Caco-2 (cell line): ENCODE measurements around the gene SLC35E4. TPM values are rescaled to one million over a fixed set of nuclear protein-coding genes. Genes with fewer than 3 reads are reported as not detected.

ENCODE experiments used
- BruUV-seq: library from RNA; stranded (reverse); fragments of 400-500 nt; replicated peaks from 2 replicates; lab custom pipeline; 2021; lab: Mats Ljungman, UMichigan
- CTCF ChIA-PET: fragments of 300-600 bp; sonication (Branson Sonifier 250); formaldehyde crosslinking; loops from one replicate; lab custom pipeline; 2022; ENCODE audit warnings: antibody characterized with exemption; lab: Charles Lee
- POLR2A ChIA-PET: fragments of 300-600 bp; sonication (Branson Sonifier 250); formaldehyde crosslinking; loops from one replicate; lab custom pipeline; 2022; ENCODE audit warnings: antibody characterized with exemption; lab: Charles Lee
- DNase-seq, 2 experiments: peaks; one replicate each; pipeline versions ENCODE4 v3.0.0 to v3.0.0-alpha.2; 2020 to 2022
- H3K27me3 ChIP-seq: replicated peaks from 2 replicates; pipeline ENCODE4 v1.6.0; 2011; ENCODE audit warnings: low read length; ENCODE audit not compliant: control insufficient read depth, insufficient read depth
- H3K36me3 ChIP-seq: 2 replicates; pipeline ENCODE4 v1.5.1; 2011; ENCODE audit warnings: low read length; ENCODE audit not compliant: control insufficient read depth, insufficient read depth
- H3K4me1 ChIP-seq: fragments of 250-450 bp; sonication (Bioruptor Pico); 2 replicates; pipeline ENCODE4 v1.5.1; 2020; ENCODE audit warnings: mild to moderate bottlenecking
- H3K4me3 ChIP-seq: 2 replicates; pipeline ENCODE4 v1.5.1; 2011; ENCODE audit warnings: low read depth, mild to moderate bottlenecking, control low read depth, low read length
- H3K9me3 ChIP-seq: fragments of 250-450 bp; sonication (Bioruptor Pico); 2 replicates; pipeline ENCODE4 v1.5.1; 2020; ENCODE audit warnings: mild to moderate bottlenecking, moderate library complexity
- H3K27ac Mint-ChIP-seq: one replicate; pipeline ENCODE4 v1.8.0; 2022; ENCODE audit warnings: mixed read lengths; ENCODE audit not compliant: unreplicated experiment
- H3K27me3 Mint-ChIP-seq: one replicate; pipeline ENCODE4 v1.8.0; 2022; ENCODE audit warnings: mixed read lengths; ENCODE audit not compliant: insufficient read depth, unreplicated experiment
- H3K36me3 Mint-ChIP-seq: one replicate; pipeline ENCODE4 v1.8.0; 2022; ENCODE audit warnings: mild to moderate bottlenecking, mixed read lengths; ENCODE audit not compliant: insufficient read depth, unreplicated experiment
- H3K4me1 Mint-ChIP-seq: one replicate; pipeline ENCODE4 v1.8.0; 2022; ENCODE audit warnings: low read depth, mixed read lengths; ENCODE audit not compliant: unreplicated experiment
- H3K4me3 Mint-ChIP-seq: one replicate; pipeline ENCODE4 v1.8.0; 2022; ENCODE audit warnings: mild to moderate bottlenecking, moderate library complexity, mixed read lengths; ENCODE audit not compliant: unreplicated experiment
- H3K9me3 Mint-ChIP-seq: one replicate; pipeline ENCODE4 v1.8.0; 2022; ENCODE audit warnings: mixed read lengths; ENCODE audit not compliant: unreplicated experiment
- CTCF ChIP-seq, 2 experiments: fragments of 200-600 bp in 1 of 2; IDR thresholded peaks; 1 replicate in 1 of 2; 2 replicates in 1 of 2; pipeline versions ENCODE4 v1.5.1 to v1.8.0; 2011 to 2022; ENCODE audit warnings: antibody characterized with exemption in 1 of 2, control low read depth in 1 of 2, inconsistent platforms in 1 of 2, low read depth in 1 of 2, low read length in 1 of 2, mild to moderate bottlenecking in 1 of 2, moderate library complexity in 1 of 2; ENCODE audit not compliant: insufficient read depth in 1 of 2, severe bottlenecking in 1 of 2, unreplicated experiment in 1 of 2
- intact Hi-C: fragments of 100-400 bp; cut with micrococcal nuclease; formaldehyde crosslinking; loops from one replicate; pipeline ENCODE4 v1.10.0; 2022; ENCODE audit not compliant: unreplicated experiment
- total RNA-seq: library from RNA; stranded (reverse); gene quantifications from 2 replicates; pipeline ENCODE4 v1.2.3, GENCODE V29; 2022

The SLC35E4 gene
- total RNA-seq, 1 experiment from 2014 or later: 0.27 TPM

DNA sequence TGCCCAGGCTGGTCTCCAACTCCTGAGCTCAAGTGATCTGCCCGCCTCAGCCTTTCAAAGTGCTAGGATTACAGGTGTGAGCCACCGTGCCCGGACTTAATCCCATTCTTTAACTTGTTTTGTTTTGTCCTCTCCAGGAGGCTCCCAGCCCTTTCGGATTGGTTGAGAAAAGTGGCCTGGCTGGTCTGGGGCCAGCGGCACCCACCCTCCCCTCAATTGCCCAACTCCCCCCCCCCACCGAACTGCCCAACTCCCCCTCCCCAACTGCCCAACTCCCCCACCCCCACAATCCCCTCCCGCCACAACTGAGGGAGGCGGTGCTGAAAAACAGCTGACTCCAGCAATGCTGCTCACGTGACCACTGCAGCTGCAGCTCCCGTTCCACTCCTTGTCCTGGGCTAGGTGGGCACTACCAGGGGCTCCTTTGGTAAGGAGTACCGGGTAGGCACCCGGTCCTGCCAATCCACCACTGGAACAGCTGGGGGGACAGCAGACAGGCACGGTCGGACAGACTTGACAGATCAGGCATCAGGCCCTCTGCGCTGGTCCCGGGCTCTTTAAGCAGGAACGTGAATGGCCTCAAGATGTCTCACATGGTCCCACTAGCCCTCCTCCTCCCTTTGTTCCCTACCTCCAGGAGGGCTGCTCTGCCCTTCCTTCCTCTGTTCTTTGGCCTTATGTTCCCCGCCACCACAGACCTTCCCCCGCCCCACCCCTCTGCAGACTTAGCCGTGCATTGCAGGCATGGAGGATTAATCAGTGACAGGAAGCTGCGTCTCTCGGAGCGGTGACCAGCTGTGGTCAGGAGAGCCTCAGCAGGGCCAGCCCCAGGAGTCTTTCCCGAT lies 28.9 kb upstream of the SLC35E4 start, which contains the start of gene TCN2:
TCN2 (plus strand) TSS at position 720 of the 845 bp plus-strand sequence. CDS start 158 bp downstream, outside the sequence.
- POLR2A ChIA-PET: interaction anchor here (0.6 to 1.4 kb wide), 10 partner anchors 8 to 1822 kb away, joined by 3 to 17 read pairs (median 6); partner anchors contain the start of gene PES1
- no peaks in the 10 kb centered on the region for H3K27me3 ChIP-seq
- Mint-ChIP-seq H3K27ac (peak within 1 kb of the TSS; percentile 58), H3K4me1 (peaks cover 17% of the 10 kb centered on the region), H3K36me3 (peaks cover 10% of the 10 kb centered on the region), H3K9me3 (no peaks in the 10 kb centered on the region), H3K4me3 (peak within 1 kb of the TSS; percentile 88), H3K27me3 (no peaks in the 10 kb centered on the region)
- no TSS peak for BruUV-seq
- no peak for TF ChIP-seq CTCF (IDR thresholded peaks at IDR 0.05; ENCODE audit: insufficient read depth in 1 of 2, low read depth in 1 of 2, low read length in 1 of 2, severe bottlenecking in 1 of 2, unreplicated experiment in 1 of 2)
- intact Hi-C loops: no loop called here
- CTCF ChIA-PET: interaction anchor here (0.6 to 2.6 kb wide), 19 partner anchors 9 to 1954 kb away, joined by 3 to 17 read pairs (median 4); partner anchors contain the start of genes LIMK2, SEC14L2, SLC35E4 and TBC1D10A
- H3K9me3 ChIP-seq: no peaks in the 10 kb centered on the region
- peak; percentile 78 to 82 for DNase-seq
- peak within 1 kb of the TSS; percentile 57 for H3K4me3 ChIP-seq
- no peaks in the 10 kb centered on the region; the same call in 1 of the 2 replicates for H3K36me3 ChIP-seq
- H3K4me1 ChIP-seq: peaks cover 16% of the 10 kb centered on the region

DNA sequence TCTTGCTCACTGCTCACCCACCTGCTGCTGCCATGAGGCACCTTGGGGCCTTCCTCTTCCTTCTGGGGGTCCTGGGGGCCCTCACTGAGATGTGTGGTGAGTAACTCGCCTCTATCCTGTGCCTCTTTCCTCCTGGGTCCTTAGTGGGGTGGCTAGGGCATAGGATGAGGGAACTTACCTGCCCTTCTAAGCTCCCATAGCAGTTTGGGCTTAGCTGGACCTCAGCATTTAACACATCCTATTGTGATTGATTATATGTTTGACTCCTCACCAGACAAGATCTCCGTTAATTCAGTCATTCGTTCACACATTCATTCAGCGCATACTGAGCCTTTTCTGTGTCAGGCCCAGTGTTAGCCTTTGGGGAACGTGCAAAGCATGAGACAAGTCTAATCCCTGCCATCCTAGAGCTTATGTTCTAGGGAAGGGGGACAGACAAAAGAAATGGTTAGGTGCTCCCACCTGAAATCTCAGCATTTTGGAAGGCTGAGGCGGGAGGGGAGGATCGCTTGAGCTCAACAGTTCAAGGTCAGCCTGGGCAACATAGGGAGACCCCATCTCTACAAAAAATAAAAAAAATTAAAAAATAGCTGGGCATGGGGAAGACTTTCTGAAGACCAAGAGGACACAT lies 28.2 kb upstream of the SLC35E4 start:
- no peak for DNase-seq
- H3K27me3 ChIP-seq: no peaks in the 10 kb centered on the region
- peak overlapping the region; percentile 57 for H3K4me3 ChIP-seq
- Mint-ChIP-seq H3K4me1 (peaks cover 17% of the 10 kb centered on the region), H3K9me3 (no peaks in the 10 kb centered on the region), H3K36me3 (peaks cover 10% of the 10 kb centered on the region), H3K27me3 (no peaks in the 10 kb centered on the region), H3K4me3 (peak overlapping the region; percentile 88), H3K27ac (peak overlapping the region; percentile 58)
- TSS peak; percentile 66 for BruUV-seq
- ChIA-PET POLR2A (interaction anchor here (0.6 to 1.4 kb wide), 9 partner anchors 9 to 1823 kb away, joined by 3 to 17 read pairs (median 6); partner anchors contain the start of gene PES1), CTCF (interaction anchor here (0.6 to 2.6 kb wide), 14 partner anchors 11 to 1955 kb away, joined by 3 to 17 read pairs (median 6); partner anchors contain the start of genes LIMK2, SEC14L2 and SLC35E4)
- TF ChIP-seq CTCF (IDR thresholded peaks at IDR 0.05; ENCODE audit: insufficient read depth in 1 of 2, low read depth in 1 of 2, low read length in 1 of 2, severe bottlenecking in 1 of 2, unreplicated experiment in 1 of 2): no peak
- H3K4me1 ChIP-seq: peaks cover 16% of the 10 kb centered on the region
- no peaks in the 10 kb centered on the region; the same call in 1 of the 2 replicates for H3K36me3 ChIP-seq
- intact Hi-C loops: no loop called here
- no peaks in the 10 kb centered on the region for H3K9me3 ChIP-seq

DNA sequence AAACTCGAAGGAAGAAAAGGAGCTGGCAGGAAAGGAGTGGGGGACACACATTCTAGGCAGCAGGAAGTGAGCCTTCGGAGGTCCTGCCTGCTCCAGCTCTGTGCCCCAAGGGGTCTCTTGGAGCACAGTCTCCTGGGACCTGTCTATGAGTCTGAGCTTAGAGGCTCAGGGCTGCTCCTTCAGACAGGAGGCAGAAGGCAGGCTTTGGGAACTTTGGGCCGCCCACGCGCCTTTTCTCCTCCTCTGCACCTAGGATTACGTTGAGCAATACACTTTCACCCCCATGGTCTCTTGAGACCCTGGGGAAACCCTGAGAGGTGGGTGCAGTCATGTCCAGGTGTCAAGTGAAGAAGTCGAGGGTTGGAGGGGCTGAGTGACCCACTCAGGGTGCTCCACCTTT lies 27.6 kb upstream of the SLC35E4 start:
- Mint-ChIP-seq H3K4me3 (no peak overlapping the region), H3K27me3 (no peaks in the 10 kb centered on the region), H3K4me1 (peaks cover 17% of the 10 kb centered on the region), H3K27ac (peak overlapping the region; percentile 58), H3K36me3 (peaks cover 10% of the 10 kb centered on the region), H3K9me3 (no peaks in the 10 kb centered on the region)
- H3K9me3 ChIP-seq: no peaks in the 10 kb centered on the region
- no peak for TF ChIP-seq CTCF (IDR thresholded peaks at IDR 0.05; ENCODE audit: insufficient read depth in 1 of 2, low read depth in 1 of 2, low read length in 1 of 2, severe bottlenecking in 1 of 2, unreplicated experiment in 1 of 2)
- POLR2A ChIA-PET: interaction anchor here (0.5 to 1.1 kb wide), 2 partner anchors 11 to 177 kb away, joined by 3 read pairs; no protein-coding TSS in a partner anchor
- no peak for DNase-seq
- H3K4me3 ChIP-seq: no peak overlapping the region
- H3K36me3 ChIP-seq: no peaks in the 10 kb centered on the region; the same call in 1 of the 2 replicates
- H3K27me3 ChIP-seq: no peaks in the 10 kb centered on the region
- BruUV-seq: no TSS peak
- intact Hi-C loops: no loop called here
- peaks cover 16% of the 10 kb centered on the region for H3K4me1 ChIP-seq
- CTCF ChIA-PET: interaction anchor here (1.2 to 2.6 kb wide), 4 partner anchors 11 to 147 kb away, joined by 3 to 17 read pairs (median 7); partner anchors contain the start of gene SLC35E4
